ENCODE measurements around the gene ALX4. TPM values are rescaled to one million over a fixed set of nuclear protein-coding genes. Genes with fewer than 3 reads are reported as not detected.

The ALX4 gene
- polyA plus RNA-seq, 2 donors, result under 0.01 TPM; not detected in 1

GRCh38 chr11:44275961-44276550, 33.9 kb downstream of the ALX4 start:
- 85 to 87% methylated on average over 7 of the region's 7 CpGs for WGBS, 2 donors
- H3K27me3 ChIP-seq (ENCODE audit: control insufficient read depth in 1 of 2, insufficient read depth in 2 of 2, low read length in 2 of 2), result no peaks in the 10 kb centered on the region
- H3K4me1 ChIP-seq (ENCODE audit: control insufficient read depth in 2 of 2, insufficient read depth in 2 of 2, low read length in 1 of 2), result no peaks in the 10 kb centered on the region
- no peaks in the 10 kb centered on the region for H3K36me3 ChIP-seq (ENCODE audit: control insufficient read depth in 2 of 2, insufficient read depth in 2 of 2, low read length in 1 of 2)
- H3K27ac ChIP-seq (ENCODE audit: low read depth in 2 of 2, low read length in 1 of 2), result no peak overlapping the region
- no peaks in the 10 kb centered on the region for H3K9me3 ChIP-seq (ENCODE audit: control insufficient read depth in 2 of 2, insufficient read depth in 1 of 2, low read depth in 1 of 2, low read length in 1 of 2)
- no peak overlapping the region for H3K4me3 ChIP-seq (ENCODE audit: low read depth in 1 of 2, low read length in 2 of 2)

- Histone ChIP-seq H3K4me3 (ENCODE audit: low read depth in 1 of 2, low read length in 2 of 2) (no peak overlapping the region), H3K4me1 (ENCODE audit: control insufficient read depth in 2 of 2, insufficient read depth in 2 of 2, low read length in 1 of 2) (no peaks in the 10 kb centered on the region), H3K36me3 (ENCODE audit: control insufficient read depth in 2 of 2, insufficient read depth in 2 of 2, low read length in 1 of 2) (no peaks in the 10 kb centered on the region), H3K27me3 (ENCODE audit: control insufficient read depth in 1 of 2, insufficient read depth in 2 of 2, low read length in 2 of 2) (no peaks in the 10 kb centered on the region), H3K27ac (ENCODE audit: low read depth in 2 of 2, low read length in 1 of 2) (no peak overlapping the region), H3K9me3 (ENCODE audit: control insufficient read depth in 2 of 2, insufficient read depth in 1 of 2, low read depth in 1 of 2, low read length in 1 of 2) (no peaks in the 10 kb centered on the region)
- 92 to 94% methylated on average over 10 of the region's 10 CpGs for WGBS, 2 donors
These were observed 34.7 kb downstream of the ALX4 start for GRCh38 chr11:44275241-44275640.

GRCh38 chr11:44274404-44274803, 35.5 kb downstream of the ALX4 start:
- 89 to 92% methylated on average over 1 of the region's 1 CpG for WGBS, 2 donors
- no peak overlapping the region for H3K27ac ChIP-seq (ENCODE audit: low read depth in 2 of 2, low read length in 1 of 2)
- no peaks in the 10 kb centered on the region for H3K4me1 ChIP-seq (ENCODE audit: control insufficient read depth in 2 of 2, insufficient read depth in 2 of 2, low read length in 1 of 2)
- H3K27me3 ChIP-seq (ENCODE audit: control insufficient read depth in 1 of 2, insufficient read depth in 2 of 2, low read length in 2 of 2), result no peaks in the 10 kb centered on the region
- no peak overlapping the region for H3K4me3 ChIP-seq (ENCODE audit: low read depth in 1 of 2, low read length in 2 of 2)
- no peaks in the 10 kb centered on the region for H3K36me3 ChIP-seq (ENCODE audit: control insufficient read depth in 2 of 2, insufficient read depth in 2 of 2, low read length in 1 of 2)
- H3K9me3 ChIP-seq (ENCODE audit: control insufficient read depth in 2 of 2, insufficient read depth in 1 of 2, low read depth in 1 of 2, low read length in 1 of 2), result no peaks in the 10 kb centered on the region

- no peak overlapping the region for H3K27ac ChIP-seq (ENCODE audit: low read depth in 2 of 2, low read length in 1 of 2)
- no peaks in the 10 kb centered on the region for H3K9me3 ChIP-seq (ENCODE audit: control insufficient read depth in 2 of 2, insufficient read depth in 1 of 2, low read depth in 1 of 2, low read length in 1 of 2)
- no peaks in the 10 kb centered on the region for H3K27me3 ChIP-seq (ENCODE audit: control insufficient read depth in 1 of 2, insufficient read depth in 2 of 2, low read length in 2 of 2)
- no peaks in the 10 kb centered on the region for H3K4me1 ChIP-seq (ENCODE audit: control insufficient read depth in 2 of 2, insufficient read depth in 2 of 2, low read length in 1 of 2)
- 94% methylated on average over 6 of the region's 6 CpGs for WGBS, 2 donors
- H3K4me3 ChIP-seq (ENCODE audit: low read depth in 1 of 2, low read length in 2 of 2), result no peak overlapping the region
- H3K36me3 ChIP-seq (ENCODE audit: control insufficient read depth in 2 of 2, insufficient read depth in 2 of 2, low read length in 1 of 2), result no peaks in the 10 kb centered on the region
These were observed 38.7 kb downstream of the ALX4 start for GRCh38 chr11:44271286-44271685.

- no peak overlapping the region for H3K4me3 ChIP-seq (ENCODE audit: low read depth in 1 of 2, low read length in 2 of 2)
- no peaks in the 10 kb centered on the region for H3K4me1 ChIP-seq (ENCODE audit: control insufficient read depth in 2 of 2, insufficient read depth in 2 of 2, low read length in 1 of 2)
- H3K27ac ChIP-seq (ENCODE audit: low read depth in 2 of 2, low read length in 1 of 2), result no peak overlapping the region
- no peaks in the 10 kb centered on the region for H3K36me3 ChIP-seq (ENCODE audit: control insufficient read depth in 2 of 2, insufficient read depth in 2 of 2, low read length in 1 of 2)
- no peaks in the 10 kb centered on the region for H3K27me3 ChIP-seq (ENCODE audit: control insufficient read depth in 1 of 2, insufficient read depth in 2 of 2, low read length in 2 of 2)
- WGBS, 2 donors, result 85 to 87% methylated on average over 20 of the region's 20 CpGs
- H3K9me3 ChIP-seq (ENCODE audit: control insufficient read depth in 2 of 2, insufficient read depth in 1 of 2, low read depth in 1 of 2, low read length in 1 of 2), result no peaks in the 10 kb centered on the region
These were observed 39.3 kb downstream of the ALX4 start for GRCh38 chr11:44270403-44271273.

- Histone ChIP-seq H3K27ac (ENCODE audit: low read depth in 2 of 2, low read length in 1 of 2) (no peak overlapping the region), H3K9me3 (ENCODE audit: control insufficient read depth in 2 of 2, insufficient read depth in 1 of 2, low read depth in 1 of 2, low read length in 1 of 2) (no peaks in the 10 kb centered on the region), H3K4me3 (ENCODE audit: low read depth in 1 of 2, low read length in 2 of 2) (no peak overlapping the region)
These were observed 40.3 kb downstream of the ALX4 start for GRCh38 chr11:44269369-44270351.

GRCh38 chr11:44268614-44269080, 41.3 kb downstream of the ALX4 start:
- no peaks in the 10 kb centered on the region for H3K4me1 ChIP-seq (ENCODE audit: control insufficient read depth in 2 of 2, insufficient read depth in 2 of 2, low read length in 1 of 2)
- H3K27ac ChIP-seq (ENCODE audit: low read depth in 2 of 2, low read length in 1 of 2), result no peak overlapping the region
- H3K36me3 ChIP-seq (ENCODE audit: control insufficient read depth in 2 of 2, insufficient read depth in 2 of 2, low read length in 1 of 2), result no peaks in the 10 kb centered on the region
- H3K27me3 ChIP-seq (ENCODE audit: control insufficient read depth in 1 of 2, insufficient read depth in 2 of 2, low read length in 2 of 2), result no peaks in the 10 kb centered on the region
- no peak overlapping the region for H3K4me3 ChIP-seq (ENCODE audit: low read depth in 1 of 2, low read length in 2 of 2)
- WGBS, 2 donors, result 73 to 85% methylated on average over 5 of the region's 5 CpGs
- H3K9me3 ChIP-seq (ENCODE audit: control insufficient read depth in 2 of 2, insufficient read depth in 1 of 2, low read depth in 1 of 2, low read length in 1 of 2), result no peaks in the 10 kb centered on the region

More at GRCh38 chr11:44269369-44270351, 40.3 kb downstream of the ALX4 start:
- Histone ChIP-seq H3K4me1 (ENCODE audit: control insufficient read depth in 2 of 2, insufficient read depth in 2 of 2, low read length in 1 of 2) (no peaks in the 10 kb centered on the region), H3K36me3 (ENCODE audit: control insufficient read depth in 2 of 2, insufficient read depth in 2 of 2, low read length in 1 of 2) (no peaks in the 10 kb centered on the region), H3K27me3 (ENCODE audit: control insufficient read depth in 1 of 2, insufficient read depth in 2 of 2, low read length in 2 of 2) (no peaks in the 10 kb centered on the region)
- WGBS, 2 donors, result 67% methylated on average over 17 of the region's 17 CpGs

- Histone ChIP-seq H3K4me3 (ENCODE audit: low read depth in 1 of 2, low read length in 2 of 2) (no peak overlapping the region), H3K27ac (ENCODE audit: low read depth in 2 of 2, low read length in 1 of 2) (no peak overlapping the region), H3K4me1 (ENCODE audit: control insufficient read depth in 2 of 2, insufficient read depth in 2 of 2, low read length in 1 of 2) (no peaks in the 10 kb centered on the region), H3K9me3 (ENCODE audit: control insufficient read depth in 2 of 2, insufficient read depth in 1 of 2, low read depth in 1 of 2, low read length in 1 of 2) (no peaks in the 10 kb centered on the region), H3K27me3 (ENCODE audit: control insufficient read depth in 1 of 2, insufficient read depth in 2 of 2, low read length in 2 of 2) (no peaks in the 10 kb centered on the region), H3K36me3 (ENCODE audit: control insufficient read depth in 2 of 2, insufficient read depth in 2 of 2, low read length in 1 of 2) (no peaks in the 10 kb centered on the region)
- WGBS, 2 donors, result 80 to 84% methylated on average over 8 of the region's 8 CpGs
These were observed 42.0 kb downstream of the ALX4 start for GRCh38 chr11:44267750-44268613.
